ENCODE measurements around the gene CFDP1.

The CFDP1 gene

GRCh38 chr16:75248142-75248535, 185.2 kb downstream of the CFDP1 start:
- no peak for DNase-seq

- DNase-seq: no peak
Observed at GRCh38 chr16:75247249-75247648, 186.1 kb downstream of the CFDP1 start.

- DNase-seq: peak; percentile 53
Observed at GRCh38 chr16:75246504-75247205, 186.6 kb downstream of the CFDP1 start.

- peak; percentile 96 for DNase-seq
Observed at GRCh38 chr16:75244844-75245758, 188.2 kb downstream of the CFDP1 start.

GRCh38 chr16:75244225-75244809, 189.0 kb downstream of the CFDP1 start:
- peak; percentile 61 for DNase-seq
